ENCODE results near the gene POM121L12.

POM121L12 gene

GRCh38 chr7:53035499-53036412 is at the start of gene POM121L12:
Gene POM121L12, plus strand, starts transcription at chr7:53035633. Its CDS starts 39 bp downstream, at chr7:53035672.
- FAIRE-seq, result no peak

- no peak for FAIRE-seq
These were observed 43.4 kb upstream of the POM121L12 start for GRCh38 chr7:52992001-52992400.

- FAIRE-seq, result no peak
These were observed 42.8 kb upstream of the POM121L12 start for GRCh38 chr7:52992479-52993162.

GRCh38 chr7:52995676-52996075 is 39.8 kb upstream of the POM121L12 start:
- FAIRE-seq, result no peak

GRCh38 chr7:53001221-53001620 is 34.2 kb upstream of the POM121L12 start:
- FAIRE-seq, result no peak

- FAIRE-seq, result no peak
These were observed 33.0 kb upstream of the POM121L12 start for GRCh38 chr7:53002389-53002788.

GRCh38 chr7:53003653-53004445 is 31.6 kb upstream of the POM121L12 start:
- no peak for FAIRE-seq

GRCh38 chr7:53013925-53014324 is 21.5 kb upstream of the POM121L12 start:
- FAIRE-seq, result no peak

- no peak for FAIRE-seq
These were observed 20.0 kb upstream of the POM121L12 start for GRCh38 chr7:53015463-53015862.

GRCh38 chr7:53022893-53023292 is 12.5 kb upstream of the POM121L12 start:
- no peak for FAIRE-seq

- FAIRE-seq, result no peak
These were observed 13.2 kb downstream of the POM121L12 start for GRCh38 chr7:53048638-53049037.

GRCh38 chr7:53050433-53050832 is 15.0 kb downstream of the POM121L12 start:
- FAIRE-seq, result no peak

- FAIRE-seq, result no peak
These were observed 24.2 kb downstream of the POM121L12 start for GRCh38 chr7:53059591-53059990.

- FAIRE-seq, result no peak
These were observed 24.6 kb downstream of the POM121L12 start for GRCh38 chr7:53060066-53060465.

GRCh38 chr7:53062796-53063195 is 27.4 kb downstream of the POM121L12 start:
- no peak for FAIRE-seq

- no peak for FAIRE-seq
These were observed 33.2 kb downstream of the POM121L12 start for GRCh38 chr7:53068673-53069072.

GRCh38 chr7:53070883-53071282 is 35.5 kb downstream of the POM121L12 start:
- no peak for FAIRE-seq
